NCI-H128 (cell line): ENCODE data around the gene FXYD7.
"Not testable (repeated sequence)": the region's sequence is repeated elsewhere in the genome, so short reads cannot be mapped to it uniquely, and the experiment has no call there.

ENCODE experiments used
- DNase-seq: peaks from one replicate; lab custom pipeline; 2025; ENCODE audit not compliant: unreplicated experiment; lab: John Stamatoyannopoulos, UW

Gene FXYD7, protein sequence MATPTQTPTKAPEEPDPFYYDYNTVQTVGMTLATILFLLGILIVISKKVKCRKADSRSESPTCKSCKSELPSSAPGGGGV

DNA sequence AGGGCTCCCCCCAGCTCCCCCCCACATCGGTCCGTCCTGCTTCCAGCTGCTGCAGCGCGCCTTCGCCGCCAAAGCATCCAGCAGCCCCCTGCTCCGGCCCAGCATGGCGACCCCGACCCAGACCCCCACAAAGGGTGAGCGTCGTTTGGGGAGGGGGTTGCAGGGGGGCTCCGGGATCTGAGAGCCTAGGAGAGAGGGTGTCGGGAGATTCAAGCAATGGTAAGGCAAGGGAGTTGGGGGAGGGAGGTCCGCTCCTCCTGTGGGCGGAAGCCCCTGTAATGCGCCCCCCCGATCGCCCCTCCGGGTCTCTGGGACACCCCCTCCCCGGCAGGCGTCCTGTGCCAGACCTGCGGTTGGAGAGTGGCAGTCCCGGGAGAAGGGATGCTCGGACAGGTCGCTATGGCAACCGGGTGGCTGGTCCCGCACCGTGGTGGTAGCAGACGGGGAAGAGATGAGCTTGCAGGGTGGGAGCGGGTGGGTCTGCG is at the start of gene FXYD7:
FXYD7 (plus strand) TSS at position 25 of the 485 bp plus-strand sequence; CDS start at position 104, 79 bp downstream.
- DNase-seq = no peak

- no peak for DNase-seq
These were observed 49.6 kb upstream of the FXYD7 start for GRCh38 chr19:35093430-35093829.

DNA sequence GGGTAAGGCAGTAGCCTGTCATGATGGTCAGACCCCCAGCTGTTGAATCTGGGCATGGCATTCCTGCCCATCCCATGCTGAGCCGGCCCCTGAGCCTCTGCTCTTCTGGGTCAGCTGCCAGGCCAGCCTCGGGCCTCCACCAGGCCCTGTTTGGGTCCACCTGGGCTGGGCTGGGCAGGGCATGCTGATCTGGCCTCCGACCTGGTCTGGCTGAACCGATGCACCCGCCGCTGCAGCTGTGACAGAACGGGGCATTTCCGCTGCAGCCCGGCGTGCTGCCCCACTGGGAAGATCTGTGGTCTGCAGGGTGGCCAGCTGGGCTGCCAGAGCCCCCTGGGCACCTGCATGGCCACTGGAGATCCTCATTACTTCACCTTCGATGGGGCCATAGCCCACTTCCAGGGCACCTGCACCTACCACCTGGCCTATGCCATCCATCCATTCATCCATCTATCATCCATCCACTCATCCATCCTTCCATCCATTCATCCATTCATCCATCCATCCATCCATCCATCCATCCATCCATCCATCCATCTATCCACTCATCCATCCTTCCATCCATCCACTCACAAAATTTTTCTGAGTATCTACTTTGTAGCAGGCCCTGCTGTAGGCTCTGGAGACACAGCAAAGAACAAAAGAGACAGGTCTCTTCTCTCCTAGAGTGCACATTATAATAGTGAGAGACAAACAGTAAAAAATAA is 49.0 kb upstream of the FXYD7 start:
- no peak for DNase-seq

- no peak for DNase-seq
These were observed 48.4 kb upstream of the FXYD7 start for GRCh38 chr19:35094656-35095055.

DNA sequence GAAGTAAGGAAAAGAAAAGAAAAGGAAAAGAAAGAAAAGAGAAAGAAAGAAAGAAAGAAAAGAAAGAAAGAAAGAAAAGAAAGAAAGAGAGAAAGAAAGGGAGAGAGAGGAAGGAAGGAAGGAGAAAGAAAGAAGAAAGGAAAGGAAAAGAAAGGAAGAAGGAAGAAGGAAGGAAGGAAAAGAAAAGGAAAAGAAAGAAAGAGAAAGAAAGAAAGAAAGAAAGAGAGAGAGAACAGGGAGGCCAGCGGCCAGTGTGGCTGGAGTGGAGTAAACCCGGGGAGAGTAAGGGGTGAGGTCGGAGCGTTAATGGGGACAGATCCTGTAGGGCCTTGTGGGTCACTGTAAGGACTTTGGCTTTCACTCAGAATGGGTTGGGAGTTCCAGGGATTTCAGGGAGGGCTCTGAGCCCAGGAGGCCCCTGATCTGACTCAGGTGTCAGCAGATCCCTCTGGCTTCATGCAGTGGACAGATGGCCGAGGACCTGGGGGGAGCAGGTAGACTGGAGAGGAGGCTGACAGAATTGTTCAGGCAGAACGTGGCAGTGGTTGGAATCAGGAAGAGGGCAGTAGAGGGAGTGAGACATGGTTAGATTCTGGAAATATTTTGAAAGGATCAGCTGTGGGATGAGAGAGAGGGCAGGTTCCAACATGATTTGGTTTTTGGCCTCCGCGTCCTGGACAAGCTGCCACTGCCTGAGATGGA is 47.2 kb upstream of the FXYD7 start:
- DNase-seq = no peak

DNA sequence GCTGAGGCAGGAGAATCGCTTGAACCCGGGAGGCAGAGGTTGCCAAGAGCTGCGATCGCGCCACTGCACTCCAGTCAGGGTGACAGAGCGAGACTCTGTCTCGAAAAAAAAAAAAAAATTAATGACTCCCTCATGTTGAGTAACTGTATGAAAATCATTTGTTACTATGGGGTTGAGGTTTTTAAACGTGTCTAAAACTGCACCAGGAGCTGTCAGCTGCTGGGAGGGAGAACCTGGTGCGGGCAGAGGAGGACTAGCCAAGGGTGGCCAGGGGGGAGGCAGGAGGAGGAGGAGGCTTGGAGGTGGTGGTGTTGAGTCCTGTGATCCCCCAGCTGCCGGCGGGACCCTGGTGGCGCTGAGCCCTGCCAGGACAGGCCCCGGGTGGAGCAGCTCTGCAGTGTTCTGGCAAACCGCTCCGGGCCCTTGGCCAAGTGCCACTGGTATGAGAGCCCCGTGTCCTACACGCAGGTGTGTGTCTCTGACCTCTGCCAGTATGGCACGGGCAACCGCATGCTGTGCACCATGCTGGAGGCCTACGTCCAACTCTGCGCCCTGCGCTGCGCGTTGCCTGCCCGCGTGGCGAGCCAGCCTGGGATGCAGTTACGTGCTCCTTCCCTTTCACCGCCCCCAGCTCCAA is 44.5 kb upstream of the FXYD7 start:
- DNase-seq = no peak

GRCh38 chr19:35099155-35099896 is 43.7 kb upstream of the FXYD7 start:
- no peak for DNase-seq

DNA sequence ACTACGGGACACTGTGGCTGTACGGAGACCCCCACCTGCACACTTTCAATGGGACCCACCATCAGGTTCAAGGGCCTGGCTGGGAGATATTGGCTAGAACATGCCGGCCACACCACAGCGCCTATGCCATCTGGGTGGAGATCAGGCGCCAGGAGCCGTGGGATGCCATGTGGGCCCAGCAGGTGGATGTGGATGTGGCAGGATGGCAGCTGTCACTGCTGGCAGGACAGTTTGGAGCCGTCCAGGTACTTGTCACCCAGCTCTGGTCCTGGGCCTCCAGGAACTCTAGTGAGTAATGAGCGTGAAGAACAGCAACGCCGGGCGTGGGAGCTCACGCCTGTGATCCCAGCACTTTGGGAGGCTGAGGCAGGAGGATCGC is 43.2 kb upstream of the FXYD7 start:
- DNase-seq = no peak

GRCh38 chr19:35100588-35101533 is 42.2 kb upstream of the FXYD7 start:
- no peak for DNase-seq

DNA sequence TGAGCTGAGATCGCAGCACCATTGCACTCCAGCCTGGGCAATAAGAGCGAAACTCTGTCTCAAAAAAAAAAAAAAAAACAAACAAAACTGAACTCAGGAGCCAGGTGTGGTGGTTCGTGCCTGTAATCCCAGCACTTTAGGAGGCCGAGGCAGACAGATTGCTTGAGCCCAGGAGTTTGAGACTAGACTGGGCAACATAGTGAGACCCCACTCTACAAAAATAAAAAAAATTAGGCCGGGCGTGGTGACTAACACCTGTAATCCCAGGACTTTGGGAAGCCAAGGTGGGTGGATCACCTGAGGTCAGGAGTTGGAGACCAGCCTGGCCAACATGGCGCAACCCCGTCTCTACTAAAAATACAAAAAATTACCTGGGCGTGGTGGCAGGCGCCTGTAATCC is 41.1 kb upstream of the FXYD7 start:
- not testable (repeated sequence) for DNase-seq

DNA sequence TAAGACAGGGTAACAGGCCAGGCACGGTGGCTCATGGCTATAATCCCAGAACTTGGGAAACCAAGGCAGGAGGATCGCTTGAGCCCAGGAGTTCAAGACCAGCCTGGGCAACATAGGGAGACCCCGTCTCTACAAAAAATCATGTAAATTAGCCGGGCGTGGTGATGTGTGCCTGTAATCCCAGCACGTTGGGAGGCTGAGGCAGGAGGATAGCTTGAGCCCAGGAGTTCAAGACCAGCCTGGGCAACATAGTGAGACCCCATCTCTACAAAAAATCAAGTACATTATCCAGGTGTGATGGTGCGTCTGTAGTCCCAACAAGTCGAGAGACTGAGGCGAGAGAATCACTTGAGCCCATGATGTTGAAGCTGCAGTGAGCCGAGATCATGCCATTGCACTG is 39.4 kb upstream of the FXYD7 start:
- DNase-seq = not testable (repeated sequence)

- DNase-seq = no peak
These were observed 38.7 kb upstream of the FXYD7 start for GRCh38 chr19:35104361-35104760.

DNA sequence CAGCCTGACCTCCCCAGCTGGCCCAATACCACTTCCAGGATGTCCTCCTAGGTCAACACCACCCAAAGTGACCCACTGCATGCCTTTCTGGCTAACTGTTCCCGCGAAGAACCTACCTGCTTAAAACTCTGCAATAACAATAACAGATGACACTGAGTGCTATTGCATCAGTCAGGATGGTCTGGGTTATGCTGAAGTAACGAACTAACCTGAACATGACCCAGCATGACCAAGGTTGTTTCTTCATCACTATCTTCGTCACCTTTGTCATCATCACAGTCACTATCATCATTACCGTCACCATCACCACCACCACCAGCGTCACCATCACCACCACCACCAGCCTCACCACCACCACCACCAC is 38.0 kb upstream of the FXYD7 start:
- no peak for DNase-seq

DNA sequence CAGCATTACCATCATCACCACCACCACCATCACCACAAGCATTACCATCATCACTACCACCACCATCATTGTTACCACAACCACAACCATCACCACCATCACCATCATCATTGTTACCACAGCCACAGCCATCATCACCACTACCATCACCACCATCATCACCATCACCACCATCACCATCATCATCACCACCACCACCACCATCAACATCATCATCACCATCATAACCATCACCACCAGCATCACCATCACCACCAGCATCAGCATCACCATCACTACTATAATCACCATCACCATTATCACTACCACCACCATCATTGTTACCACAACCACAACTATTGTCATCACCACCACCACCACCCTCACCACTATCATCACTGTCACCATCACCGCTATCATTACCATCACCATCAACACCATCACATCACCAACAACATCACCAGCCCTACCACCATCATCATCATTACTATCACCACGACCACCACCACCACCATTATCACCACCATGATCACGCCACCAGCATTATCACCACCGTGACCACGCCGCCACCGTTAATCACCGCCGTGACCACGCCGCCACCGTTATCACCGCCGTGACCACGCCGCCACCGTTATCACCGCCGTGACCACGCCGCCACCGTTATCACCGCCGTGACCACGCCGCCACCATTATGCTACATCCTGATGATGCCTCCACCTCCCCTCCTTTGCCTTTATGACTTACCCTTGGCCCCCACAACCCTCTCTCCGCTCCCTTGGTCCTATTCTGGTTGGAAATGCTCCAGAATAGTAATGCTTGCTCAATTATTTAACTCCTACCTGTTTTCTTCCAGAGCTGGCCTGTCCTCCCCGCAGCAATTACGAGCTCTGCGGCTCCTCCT is 37.4 kb upstream of the FXYD7 start:
- no peak for DNase-seq

GRCh38 chr19:35106291-35106583 is 36.8 kb upstream of the FXYD7 start:
- no peak for DNase-seq

DNA sequence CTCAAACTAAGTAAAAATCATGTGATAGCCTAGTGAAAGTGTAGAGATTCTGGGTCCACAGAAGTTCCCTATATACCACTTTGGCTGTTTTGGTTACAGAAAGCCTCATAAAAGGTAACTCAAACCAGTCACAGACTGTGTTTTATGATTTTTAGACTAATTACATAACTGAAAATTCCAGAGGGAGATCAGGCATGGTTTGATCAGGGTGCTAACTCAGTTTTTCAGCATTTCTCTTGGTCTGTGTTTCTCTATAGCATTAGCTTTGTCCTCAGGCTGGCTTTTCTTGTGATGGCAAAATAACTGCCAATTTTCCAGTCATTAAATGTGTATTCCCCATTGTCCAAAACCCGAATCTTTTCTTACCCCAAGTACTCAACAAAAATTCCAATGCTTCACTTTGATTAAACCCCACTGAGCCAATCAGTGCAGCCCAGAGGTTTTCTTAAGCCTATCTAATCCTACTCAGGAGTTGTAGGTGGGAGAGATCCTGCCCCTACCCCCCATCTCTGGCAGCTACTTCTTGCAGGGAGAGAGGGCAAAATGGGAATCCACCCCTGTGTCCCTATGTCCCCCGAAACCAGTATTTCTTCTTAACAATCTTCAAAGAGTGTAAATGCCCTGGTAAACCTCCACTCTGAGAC is 36.0 kb upstream of the FXYD7 start:
- no peak for DNase-seq

- no peak for DNase-seq
These were observed 35.5 kb upstream of the FXYD7 start for GRCh38 chr19:35107545-35107944.

GRCh38 chr19:35108730-35109129 is 34.3 kb upstream of the FXYD7 start:
- DNase-seq = no peak
